Stimulated activated CD4-positive, alpha-beta T cell treated with anti-CD3 and anti-CD28 coated beads, Interleukin-4, amount 100 ng/mL, for 4 hours (primary cell): ENCODE measurements around the gene FHL3.
"Not testable (repeated sequence)": the region's sequence is repeated elsewhere in the genome, so short reads cannot be mapped to it uniquely, and the experiment has no call there.

ENCODE experiments used
- DNase-seq, 2 experiments: peaks; one replicate each; pipeline ENCODE4 v3.0.0-alpha.2; 2020

FHL3 gene

GRCh38 chr1:38034871-38035270 lies 29.6 kb upstream of the FHL3 start:
- DNase-seq = no peak

- not testable (repeated sequence) for DNase-seq
Measured at GRCh38 chr1:38032992-38033391, 27.7 kb upstream of the FHL3 start.

DNA sequence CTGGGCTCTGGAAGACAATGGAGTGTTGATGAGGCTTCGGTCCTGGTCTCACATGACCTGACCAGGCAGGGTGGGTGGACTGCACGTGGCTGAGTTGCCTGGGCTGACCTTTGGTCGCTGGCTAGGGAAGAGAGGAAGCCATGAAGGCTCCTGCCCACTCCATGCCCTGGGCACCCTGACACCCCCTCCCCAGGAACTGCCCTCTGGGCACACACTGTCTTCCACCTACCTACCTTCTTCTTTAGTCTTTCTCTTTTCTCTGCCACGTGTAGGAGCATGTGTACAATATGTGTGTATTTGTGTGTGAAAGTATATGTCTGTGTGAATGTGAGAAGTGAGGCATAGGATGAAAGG lies 26.2 kb upstream of the FHL3 start:
- DNase-seq = no peak

- no peak for DNase-seq
Measured at GRCh38 chr1:38030596-38031512, 25.5 kb upstream of the FHL3 start.

- DNase-seq = peak; percentile 64 to 71
Measured at GRCh38 chr1:38029685-38030511, 24.6 kb upstream of the FHL3 start.

GRCh38 chr1:38029081-38029681 lies 23.9 kb upstream of the FHL3 start:
- DNase-seq = no peak

DNA sequence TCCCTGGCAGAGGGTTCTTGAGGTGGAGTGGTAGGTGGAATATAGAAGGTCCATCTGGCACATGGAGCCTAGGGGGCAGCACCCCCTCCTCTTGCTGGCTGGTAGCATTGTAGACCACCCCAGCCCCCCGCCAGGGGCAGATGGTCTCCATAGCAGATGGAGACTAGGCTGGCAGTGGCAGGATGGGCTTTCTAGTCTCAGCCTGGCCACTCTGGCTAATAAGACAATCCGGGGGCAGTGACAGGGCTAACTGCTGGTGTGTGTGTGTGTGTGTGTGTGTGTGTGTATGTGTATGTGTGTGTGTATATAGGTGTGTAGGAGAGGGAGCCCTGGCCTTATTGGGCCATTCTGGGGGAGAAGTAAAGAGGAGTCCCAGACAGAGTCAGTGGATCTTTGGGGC lies 23.4 kb upstream of the FHL3 start:
- no peak for DNase-seq

DNA sequence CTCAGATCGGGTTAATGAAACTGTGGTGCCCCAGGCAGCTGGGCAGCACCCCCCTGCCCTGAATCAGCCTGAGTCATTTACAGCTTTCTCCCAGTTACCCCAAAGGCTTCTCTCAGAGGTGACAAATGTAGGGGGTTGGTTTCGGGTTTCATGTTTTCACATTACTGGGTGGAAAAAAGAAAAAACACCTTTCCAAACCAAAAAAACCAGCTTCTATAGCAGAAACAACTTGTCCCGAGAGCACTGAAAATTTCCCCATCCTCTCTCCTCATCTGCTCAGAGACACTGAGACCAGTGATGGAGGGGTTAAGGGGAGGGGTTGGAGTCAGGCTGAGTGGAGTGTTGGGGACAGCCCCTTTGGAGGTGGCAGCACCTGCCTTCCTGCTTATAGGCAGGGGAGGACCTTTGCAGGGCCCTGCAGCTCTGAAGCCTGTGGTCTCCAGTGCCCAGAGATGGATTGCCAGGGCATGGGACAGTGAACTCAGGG lies 22.8 kb upstream of the FHL3 start:
- peak; percentile 49 to 63 for DNase-seq

GRCh38 chr1:38027201-38028104 lies 22.1 kb upstream of the FHL3 start:
- DNase-seq = no peak

DNA sequence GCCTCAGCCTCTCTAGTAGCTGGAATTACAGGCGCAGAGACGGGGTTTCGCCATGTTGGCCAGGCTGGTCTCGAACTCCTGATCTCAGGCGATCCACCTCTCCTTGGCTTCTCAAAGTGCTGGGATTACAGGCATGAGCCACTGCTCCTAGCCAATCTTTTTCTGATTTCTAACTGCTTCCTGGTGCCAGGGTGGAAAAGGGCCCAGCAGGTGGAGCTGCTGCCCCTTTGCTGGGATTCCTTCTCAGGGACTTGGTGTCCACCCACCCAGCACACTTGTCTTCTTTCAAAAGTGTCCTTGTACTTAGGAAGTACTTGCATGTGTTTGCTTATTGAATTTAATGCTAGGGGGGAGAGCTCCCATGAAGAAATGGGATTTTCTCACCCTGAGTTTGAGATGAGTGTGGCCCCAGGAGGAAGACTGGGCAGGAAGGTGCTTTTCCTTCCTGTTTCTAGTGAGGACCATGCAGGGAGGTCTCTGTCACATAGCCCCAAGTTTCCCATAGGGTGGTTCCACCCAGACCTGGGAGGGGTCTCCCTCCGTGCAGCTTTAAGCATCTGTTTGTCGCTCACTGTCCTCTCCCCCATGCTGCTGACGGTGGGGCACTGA lies 21.4 kb upstream of the FHL3 start:
- peak in 1 of 2 experiments; percentile 56 for DNase-seq

DNA sequence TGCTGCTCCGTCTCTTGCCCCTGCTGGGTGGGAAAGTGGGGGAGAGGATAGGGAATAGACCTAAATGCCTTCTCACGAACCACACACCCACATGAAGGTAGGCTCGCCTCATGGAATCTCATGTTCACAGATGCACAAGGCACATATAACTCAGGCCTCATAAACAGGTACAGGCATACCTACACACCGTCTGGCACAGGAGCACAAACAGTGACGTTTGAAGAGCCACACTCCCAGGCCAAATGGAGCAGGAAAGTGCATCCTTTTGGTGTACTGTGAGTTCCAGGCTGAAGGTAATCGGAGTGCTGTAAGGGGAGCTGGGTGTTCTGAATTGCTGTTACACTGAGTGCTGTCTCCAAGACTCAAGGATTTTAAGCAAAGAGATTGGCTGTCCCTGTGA lies 20.4 kb upstream of the FHL3 start:
- no peak for DNase-seq

GRCh38 chr1:38025233-38025632 lies 19.9 kb upstream of the FHL3 start:
- no peak for DNase-seq

GRCh38 chr1:38022810-38023209 lies 17.5 kb upstream of the FHL3 start:
- no peak for DNase-seq

- DNase-seq = no peak
Measured at GRCh38 chr1:38021969-38022368, 16.7 kb upstream of the FHL3 start.

GRCh38 chr1:38020396-38020795 lies 15.1 kb upstream of the FHL3 start:
- DNase-seq = no peak

DNA sequence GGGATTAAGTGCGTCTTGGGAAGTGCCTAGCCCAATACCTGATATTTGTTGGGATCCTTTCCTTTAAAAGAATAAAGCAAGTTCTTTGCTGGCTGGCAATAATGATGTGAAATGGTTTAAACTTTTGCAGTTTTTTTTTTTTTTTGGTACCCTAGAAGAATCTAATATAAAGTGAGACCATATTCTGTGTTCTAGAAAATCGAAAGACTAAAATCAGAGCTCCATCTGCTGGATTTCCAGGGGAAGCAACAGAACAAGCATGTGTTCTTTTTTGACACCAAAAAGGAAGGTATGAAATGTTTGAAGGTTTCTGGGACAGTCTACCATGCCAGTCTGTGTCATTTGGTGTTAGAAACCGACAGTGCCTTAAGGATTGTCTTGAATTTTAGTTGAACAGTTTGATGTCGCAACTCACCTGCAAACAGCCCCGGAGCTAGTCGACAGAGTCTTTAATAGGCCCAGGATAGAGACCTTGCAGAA lies 13.6 kb upstream of the FHL3 start:
- no peak for DNase-seq

DNA sequence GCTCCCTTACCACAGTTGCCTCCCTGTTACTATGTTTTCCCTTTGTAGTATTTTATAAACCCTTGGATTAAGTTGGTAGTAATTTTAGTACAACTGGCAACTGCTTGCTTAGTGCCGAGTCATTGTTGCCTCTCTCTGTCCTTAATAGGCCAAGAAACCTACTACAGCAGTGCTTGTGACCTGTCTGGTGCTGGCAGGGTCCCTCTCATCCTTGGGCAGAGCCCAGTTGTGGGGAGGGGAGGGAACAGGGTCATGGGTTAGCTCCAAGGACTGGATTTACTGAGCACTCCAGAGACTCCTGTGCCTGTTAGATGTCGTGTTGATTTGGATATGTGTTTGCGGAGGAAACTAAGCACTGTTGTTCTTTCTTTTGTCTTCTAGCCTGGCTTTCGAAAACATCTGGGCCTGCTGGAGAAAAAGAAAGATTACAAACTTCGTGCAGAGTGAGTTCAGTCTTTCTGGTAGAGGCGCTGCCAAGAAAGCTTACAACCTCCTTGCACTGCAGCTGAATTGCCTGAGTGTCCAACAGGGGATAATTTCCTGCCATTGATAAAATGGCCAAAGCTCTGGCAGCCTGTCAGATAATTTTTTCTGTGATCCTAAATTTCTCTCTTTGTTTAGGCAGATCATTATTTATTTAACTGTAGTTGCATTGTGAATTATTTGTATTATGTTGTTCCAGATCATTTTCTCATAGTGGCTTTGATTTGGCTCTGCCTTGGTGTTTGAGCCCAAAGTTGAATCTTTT lies 10.8 kb upstream of the FHL3 start:
- no peak for DNase-seq

- no peak for DNase-seq
Measured at GRCh38 chr1:38014724-38015424, 9.6 kb upstream of the FHL3 start.

DNA sequence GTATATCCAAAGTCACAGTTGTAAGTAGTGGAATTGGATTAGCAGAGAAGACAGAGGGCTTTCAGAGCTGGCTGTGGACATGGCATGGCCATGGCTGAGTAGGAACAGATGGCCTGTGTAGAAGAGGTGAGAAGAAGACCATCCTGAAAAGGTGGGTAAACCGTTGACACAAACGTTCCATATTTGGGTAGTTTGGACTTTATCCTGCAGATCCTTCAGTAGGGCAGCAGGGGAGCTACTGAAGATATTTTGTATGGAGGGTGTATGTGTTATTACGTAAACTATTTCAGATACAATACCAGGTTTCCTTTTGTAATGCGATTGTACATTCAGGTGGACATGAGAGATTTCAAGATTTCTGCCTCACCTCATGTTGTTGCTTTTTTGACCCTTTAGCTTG lies 8.9 kb upstream of the FHL3 start:
- no peak for DNase-seq

GRCh38 chr1:38013227-38013622 lies 7.9 kb upstream of the FHL3 start:
- no peak for DNase-seq
